Spleen (tissue), 11 donors: ENCODE data around the gene EHBP1. TPM values are rescaled to one million over a fixed set of nuclear protein-coding genes. Genes with fewer than 3 reads are reported as not detected.

Experiments used
- DNase-seq: peaks from one replicate; pipeline ENCODE4 v3.0.0-alpha.2; 2020
- H3K27ac ChIP-seq, 8 donors: fragments of 200-600 bp; sonication (generic) in 7 of 8; 1 replicate in 4 of 8; 2 replicates in 4 of 8; pipeline versions ENCODE4 v1.5.0 to v1.8.0; 2016 to 2021; ENCODE audit warnings: inconsistent platforms in 4 of 8, mild to moderate bottlenecking in 4 of 8, moderate library complexity in 1 of 8
- H3K27me3 ChIP-seq, 7 donors: fragments of 200-600 bp; sonication (generic) in 6 of 7; replicated peaks in 1 of 7; 1 replicate in 4 of 7; 2 replicates in 3 of 7; pipeline versions ENCODE4 v1.5.0 to v1.8.0; 2016 to 2021; ENCODE audit warnings: inconsistent platforms in 3 of 7, mild to moderate bottlenecking in 1 of 7
- H3K36me3 ChIP-seq, 6 donors: fragments of 200-600 bp; sonication (generic) in 5 of 6; 1 replicate in 4 of 6; 2 replicates in 2 of 6; pipeline versions ENCODE4 v1.5.0 to v1.8.0; 2016 to 2021; ENCODE audit warnings: inconsistent platforms in 2 of 6
- H3K4me1 ChIP-seq, 6 donors: fragments of 200-600 bp; sonication (generic) in 5 of 6; 1 replicate in 3 of 6; 2 replicates in 3 of 6; pipeline versions ENCODE4 v1.5.0 to v1.8.0; 2016 to 2021; ENCODE audit warnings: inconsistent platforms in 3 of 6
- H3K4me3 ChIP-seq, 8 donors: fragments of 200-600 bp; sonication (generic) in 7 of 8; 1 replicate in 4 of 8; 2 replicates in 4 of 8; pipeline versions ENCODE4 v1.5.0 to v1.8.0; 2016 to 2021; ENCODE audit warnings: inconsistent platforms in 4 of 8, mild to moderate bottlenecking in 4 of 8, moderate library complexity in 2 of 8
- H3K9me3 ChIP-seq, 8 donors: fragments of 200-600 bp; sonication (generic) in 7 of 8; 1 replicate in 4 of 8; 2 replicates in 4 of 8; pipeline versions ENCODE4 v1.5.0 to v1.8.0; 2016 to 2021; ENCODE audit warnings: inconsistent platforms in 4 of 8
- CTCF ChIP-seq, 11 experiments: fragments of 200-600 bp in 7 of 11; fragments of 450-650 bp in 4 of 11; sonication (generic) in 4 of 11; IDR thresholded peaks in 8 of 11; conservative IDR thresholded peaks in 3 of 11; 1 replicate in 7 of 11; 2 replicates in 4 of 11; pipeline versions ENCODE4 v1.4.0 to v1.8.0; 2016 to 2021; ENCODE audit warnings: antibody characterized with exemption in 11 of 11, inconsistent platforms in 4 of 11, mild to moderate bottlenecking in 1 of 11
- POLR2A ChIP-seq, 3 donors: fragments of 450-650 bp; IDR thresholded peaks; one replicate each; pipeline ENCODE4 v1.5.1; 2017; ENCODE audit warnings: antibody characterized with exemption in 3 of 3, mild to moderate bottlenecking in 1 of 3
- POLR2AphosphoS5 ChIP-seq, 3 donors: sonication (generic); formaldehyde crosslinking; IDR thresholded peaks; one replicate each; pipeline ENCODE4 v1.5.1; 2017; ENCODE audit warnings: antibody characterized with exemption in 3 of 3
- WGBS, 5 donors: extraction: QIAGEN DNeasy Blood & Tissue Kit in 3 of 5; methylation state at CpG; one replicate each; pipeline versions ENCODE4 v1.1.5 to v1.1.7; 2013 to 2018; 5-methylcytosine and 5-hydroxymethylcytosine counted together
- intact Hi-C: fragments of 100-400 bp; cut with DNase I; formaldehyde crosslinking; loops from one replicate; pipeline ENCODE4 v1.15.0; 2023; ENCODE audit warnings: low total_unique reads
- polyA plus RNA-seq, 3 donors: library from polyadenylated mRNA; stranded (reverse); fragments of 200-250 nt; gene quantifications; one replicate each; pipeline ENCODE4 v1.2.1, GENCODE V29; 2013
- total RNA-seq, 7 donors: library from RNA; depleted of rRNA in 3 of 7; stranded (reverse); fragments of >200 nt in 3 of 7; fragmentation: NEBNext Ultra II Directional in 4 of 7; extraction: Animal tissue kit (Norgen Biotek cat#: 25700) in 4 of 7; gene quantifications; one replicate each; pipeline versions ENCODE4 v1.1.0 to v1.2.1, GENCODE V29; 2016 to 2021
- donor health status: healthy with polysubstance abuse.
- donor health status: DM: no; HTN: no; CAD: no; lungs with moderate emphysema.
- donor health status: DM: no; HTN: no; CAD: no.
- donor health status: Bipolar disorder and iron deficiency.
- donor health status: healthy.
- donor health status: DM: no; HTN: no; CAD: no.
- donor health status: DM: yes; HTN: yes; CAD: no.

The EHBP1 gene
- total and polyA plus RNA-seq, 10 donors, result 5.0 to 44.2 (median 31.7) TPM

GRCh38 chr2:62895632-62896009, 190.1 kb downstream of the EHBP1 start:
- Histone ChIP-seq H3K4me1 (no peaks in the 10 kb centered on the region), H3K36me3 (peaks cover 0 to 5% (median 0%) of the 10 kb centered on the region in 6 donors), H3K27me3 (no peaks in the 10 kb centered on the region), H3K27ac (no peak overlapping the region), H3K4me3 (no peak overlapping the region), H3K9me3 (no peaks in the 10 kb centered on the region)
- TF ChIP-seq CTCF (IDR thresholded peaks at IDR 0.05 in 8 of 11, conservative IDR thresholded peaks at IDR 0.05 in 3 of 11) (no peak), POLR2AphosphoS5 (IDR thresholded peaks at IDR 0.05) (no peak), POLR2A (IDR thresholded peaks at IDR 0.05) (no peak)
- DNase-seq, result no peak
- intact Hi-C loops, result no loop called here

- DNase-seq, result no peak
- TF ChIP-seq POLR2AphosphoS5 (IDR thresholded peaks at IDR 0.05) (no peak), CTCF (IDR thresholded peaks at IDR 0.05 in 8 of 11, conservative IDR thresholded peaks at IDR 0.05 in 3 of 11) (no peak), POLR2A (IDR thresholded peaks at IDR 0.05) (no peak)
- Histone ChIP-seq H3K9me3 (no peaks in the 10 kb centered on the region), H3K4me1 (no peaks in the 10 kb centered on the region), H3K27ac (no peak overlapping the region), H3K36me3 (peaks cover 0 to 5% (median 0%) of the 10 kb centered on the region in 6 donors), H3K4me3 (no peak overlapping the region), H3K27me3 (no peaks in the 10 kb centered on the region)
- intact Hi-C loops, result no loop called here
Measured at GRCh38 chr2:62897187-62897827, 191.8 kb downstream of the EHBP1 start.

GRCh38 chr2:62904344-62904743, 198.8 kb downstream of the EHBP1 start:
- TF ChIP-seq POLR2AphosphoS5 (IDR thresholded peaks at IDR 0.05) (no peak), CTCF (IDR thresholded peaks at IDR 0.05 in 8 of 11, conservative IDR thresholded peaks at IDR 0.05 in 3 of 11) (no peak), POLR2A (IDR thresholded peaks at IDR 0.05) (no peak)
- no peak for DNase-seq
- Histone ChIP-seq H3K27ac (no peak overlapping the region), H3K4me1 (no peaks in the 10 kb centered on the region), H3K4me3 (no peak overlapping the region), H3K9me3 (no peaks in the 10 kb centered on the region), H3K36me3 (no peaks in the 10 kb centered on the region), H3K27me3 (no peaks in the 10 kb centered on the region)
- intact Hi-C loops, result no loop called here
- 69 to 100% (median 88%) methylated on average over 2 of the region's 2 CpGs for WGBS, 5 donors

- DNase-seq, result no peak
- Histone ChIP-seq H3K9me3 (no peaks in the 10 kb centered on the region), H3K27me3 (no peaks in the 10 kb centered on the region), H3K4me3 (no peak overlapping the region), H3K4me1 (no peaks in the 10 kb centered on the region), H3K27ac (no peak overlapping the region), H3K36me3 (no peaks in the 10 kb centered on the region)
- TF ChIP-seq POLR2A (IDR thresholded peaks at IDR 0.05), result no peak
- TF ChIP-seq CTCF (IDR thresholded peaks at IDR 0.05 in 8 of 11, conservative IDR thresholded peaks at IDR 0.05 in 3 of 11), result no peak
- intact Hi-C loops, result no loop called here
- WGBS, 5 donors, result 62 to 68% (median 63%) methylated on average over 1 of the region's 1 CpG
Measured at GRCh38 chr2:62908145-62908544, 202.6 kb downstream of the EHBP1 start.
